Right lobe of liver (tissue), 4 donors: ENCODE results near the gene ZNFX1.

Experiments used
- CTCF ChIP-seq, 4 donors: fragments of 200-600 bp in 3 of 4; fragments of 450-650 bp in 1 of 4; IDR thresholded peaks; one replicate each; pipeline versions ENCODE4 v1.5.1 to v1.8.0; 2016 to 2022; ENCODE audit warnings: antibody characterized with exemption in 4 of 4, mild to moderate bottlenecking in 2 of 4
- POLR2A ChIP-seq: fragments of 450-650 bp; IDR thresholded peaks from one replicate; pipeline ENCODE4 v1.6.1; 2017; ENCODE audit warnings: antibody characterized with exemption, mild to moderate bottlenecking
- donor health status: DM: no; HTN: no; CAD: no.
- donor health status: DM: no; HTN: no; CAD: no.
- donor health status: DM: no; HTN: yes; CAD: no.

GRCh38 chr20:49247792-49248191 lies 30.1 kb downstream of the ZNFX1 start:
- TF ChIP-seq CTCF (IDR thresholded peaks at IDR 0.05) (no peak), POLR2A (no peak)
